Measurements from ENCODE around the gene ANKS1B. TPM values are rescaled to one million over a fixed set of nuclear protein-coding genes. Genes with fewer than 3 reads are reported as not detected.

Gene ANKS1B
- total RNA-seq, 1 experiment from 2014 or later = 0.54 TPM

DNA sequence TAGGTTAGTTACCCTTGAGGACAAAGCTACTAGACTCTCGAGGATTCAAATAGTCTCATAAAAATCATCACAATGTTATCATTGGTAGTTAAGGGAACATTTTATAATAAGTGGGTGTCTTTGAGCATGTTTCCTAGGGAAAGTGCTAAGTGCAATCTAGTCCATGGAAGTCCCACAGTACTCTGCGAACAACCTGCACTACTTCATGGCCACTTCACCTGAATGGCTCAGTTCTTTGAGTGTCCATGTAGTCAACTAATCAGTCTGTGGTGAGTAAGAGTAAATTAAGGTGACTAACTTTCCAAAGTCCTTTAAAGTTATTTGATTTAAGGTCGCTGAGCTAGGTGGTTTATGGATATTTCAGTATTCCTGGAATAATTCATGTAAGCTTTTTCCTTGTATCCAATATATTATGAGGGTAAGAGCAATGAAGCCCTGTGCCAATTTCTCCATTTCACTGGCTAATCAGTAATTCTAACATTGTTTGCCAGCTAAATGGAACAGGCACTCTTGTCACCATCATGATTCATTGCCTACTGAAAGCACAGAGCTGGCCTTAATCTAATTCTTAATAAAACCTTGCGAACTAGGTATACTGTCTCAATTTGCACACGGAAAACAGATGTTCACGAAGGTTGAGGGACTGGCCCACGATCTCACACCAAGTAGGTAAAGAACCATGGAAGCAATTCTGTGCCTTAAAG is 844.6 kb downstream of the ANKS1B start:
- CTCF ChIA-PET = no interaction called here
- H4K20me1 ChIP-seq (ENCODE audit: insufficient read depth) = no peaks in the 10 kb centered on the region
- no peaks in the 10 kb centered on the region for H3K9me2 ChIP-seq (ENCODE audit: insufficient read depth)
- no peaks in the 10 kb centered on the region for H3K9me3 ChIP-seq (ENCODE audit: control insufficient read depth in 1 of 2, insufficient read depth in 1 of 2, low read depth in 1 of 2, low read length in 2 of 2)
- no peaks in the 10 kb centered on the region for H3K4me1 ChIP-seq (ENCODE audit: control insufficient read depth in 1 of 2, insufficient read depth in 2 of 2, low read length in 2 of 2)
- no peak for TF ChIP-seq SRF (IDR thresholded peaks at IDR 0.05; ENCODE audit: low read depth)
- RAD21 ChIA-PET (ENCODE audit: low non-redundant PET in 1 of 2, low total read pairs in 2 of 2, uncharacterized antibody in 2 of 2, unreplicated experiment in 2 of 2) = no interaction called here
- no peak overlapping the region for H3K9ac ChIP-seq (ENCODE audit: low read length)
- no peak overlapping the region for H3K4me3 ChIP-seq (replicated peaks in 1 of 2; ENCODE audit: low read depth in 1 of 2, low read length in 2 of 2)
- no peaks in the 10 kb centered on the region for H3K79me2 ChIP-seq (ENCODE audit: insufficient read depth, low read length)
- ATAC-seq (no peak), DNase-seq (ENCODE audit: low read depth, low spot score) (no peak)
- peaks cover 26% of the 10 kb centered on the region for H3K27me3 ChIP-seq (ENCODE audit: insufficient read depth, low read length)
- H3K4me2 ChIP-seq (ENCODE audit: low read length) = no peak overlapping the region
- POLR2A ChIA-PET = no interaction called here
- H3K27ac ChIP-seq (ENCODE audit: low read depth, low read length) = no peak overlapping the region
- no peak overlapping the region for H2AFZ ChIP-seq (ENCODE audit: low read depth, low read length, poor library complexity, severe bottlenecking)
- no peaks in the 10 kb centered on the region for H3K36me3 ChIP-seq (ENCODE audit: control insufficient read depth in 1 of 2, insufficient read depth in 2 of 2, low read length in 2 of 2)
- BruUV-seq (replicated peaks) = no TSS peak
- intact Hi-C loops (cut with micrococcal nuclease) = no loop called here

DNA sequence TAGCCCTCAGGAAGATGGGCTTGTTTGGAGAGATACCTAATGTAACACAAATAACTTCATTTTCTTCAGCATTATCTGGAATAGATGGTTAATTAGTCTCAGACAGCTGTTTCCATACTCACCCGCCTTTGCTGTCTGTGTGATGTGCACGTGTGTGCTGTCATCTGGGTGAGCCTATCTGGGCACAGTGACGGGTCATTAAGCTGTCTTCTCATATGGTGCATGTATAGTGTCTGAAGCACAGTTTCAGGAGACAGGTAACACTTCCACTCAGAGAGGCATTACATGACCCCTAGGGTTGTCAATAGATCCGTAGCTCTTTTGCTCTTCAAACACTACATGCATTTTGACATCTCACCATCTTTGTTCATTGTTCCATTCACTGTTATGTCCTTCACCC is 846.3 kb downstream of the ANKS1B start:
- Histone ChIP-seq H3K9ac (ENCODE audit: low read length) (no peak overlapping the region), H3K9me3 (ENCODE audit: control insufficient read depth in 1 of 2, insufficient read depth in 1 of 2, low read depth in 1 of 2, low read length in 2 of 2) (no peaks in the 10 kb centered on the region), H3K27ac (ENCODE audit: low read depth, low read length) (no peak overlapping the region), H3K4me2 (ENCODE audit: low read length) (no peak overlapping the region), H4K20me1 (ENCODE audit: insufficient read depth) (no peaks in the 10 kb centered on the region), H3K79me2 (ENCODE audit: insufficient read depth, low read length) (no peaks in the 10 kb centered on the region), H3K36me3 (ENCODE audit: control insufficient read depth in 1 of 2, insufficient read depth in 2 of 2, low read length in 2 of 2) (no peaks in the 10 kb centered on the region), H3K4me1 (ENCODE audit: control insufficient read depth in 1 of 2, insufficient read depth in 2 of 2, low read length in 2 of 2) (no peaks in the 10 kb centered on the region), H2AFZ (ENCODE audit: low read depth, low read length, poor library complexity, severe bottlenecking) (no peak overlapping the region), H3K4me3 (replicated peaks in 1 of 2; ENCODE audit: low read depth in 1 of 2, low read length in 2 of 2) (no peak overlapping the region), H3K27me3 (ENCODE audit: insufficient read depth, low read length) (peaks cover 27% of the 10 kb centered on the region), H3K9me2 (ENCODE audit: insufficient read depth) (no peaks in the 10 kb centered on the region)
- RAD21 ChIA-PET (ENCODE audit: low non-redundant PET in 1 of 2, low total read pairs in 2 of 2, uncharacterized antibody in 2 of 2, unreplicated experiment in 2 of 2) = no interaction called here
- BruUV-seq (replicated peaks) = no TSS peak
- TF ChIP-seq ELF1 (IDR thresholded peaks at IDR 0.05; ENCODE audit: borderline replicate concordance, low read depth) (no peak), JUND (IDR thresholded peaks at IDR 0.05) (no peak)
- ATAC-seq = no peak
- intact Hi-C loops (cut with micrococcal nuclease) = no loop called here
- DNase-seq (ENCODE audit: low read depth, low spot score) = no peak
- POLR2A ChIA-PET = no interaction called here
- CTCF ChIA-PET = no interaction called here

Measured in HCT116 (cell line).